Left colon (tissue), 2 donors: Measurements from ENCODE around the gene CASQ2. TPM values are rescaled to one million over a fixed set of nuclear protein-coding genes. Genes with fewer than 3 reads are reported as not detected.

Source experiments
- ATAC-seq: fragments of 200-7000 bp; cut with Tn5 transposase; one replicate; pipeline ENCODE4 v1.9.1; 2020; ENCODE audit warnings: mild to moderate bottlenecking, moderate library complexity
- DNase-seq, 2 donors: peaks; one replicate each; pipeline ENCODE4 v3.0.0-alpha.2; 2020
- intact Hi-C, 2 donors: fragments of 100-400 bp; cut with DNase I in 1 of 2; cut with micrococcal nuclease in 1 of 2; formaldehyde crosslinking; loops; one replicate each; pipeline versions ENCODE4 v1.11.2 to v1.14.0; 2022; cut with DNase I, micrococcal nuclease
- total RNA-seq, 2 donors: library from RNA; stranded (reverse); fragmentation: NEBNext Ultra II Directional; extraction: Animal tissue kit (Norgen Biotek cat#: 25700); gene quantifications; one replicate each; pipeline ENCODE4 v1.2.1, GENCODE V29; 2021
- donor health status: DM: no; HTN: no; CAD: no.
- donor health status: DM: yes; HTN: yes; CAD: no.

The CASQ2 gene
- total RNA-seq, 2 donors from 2014 or later, result 0.46 to 6.6 TPM

DNA sequence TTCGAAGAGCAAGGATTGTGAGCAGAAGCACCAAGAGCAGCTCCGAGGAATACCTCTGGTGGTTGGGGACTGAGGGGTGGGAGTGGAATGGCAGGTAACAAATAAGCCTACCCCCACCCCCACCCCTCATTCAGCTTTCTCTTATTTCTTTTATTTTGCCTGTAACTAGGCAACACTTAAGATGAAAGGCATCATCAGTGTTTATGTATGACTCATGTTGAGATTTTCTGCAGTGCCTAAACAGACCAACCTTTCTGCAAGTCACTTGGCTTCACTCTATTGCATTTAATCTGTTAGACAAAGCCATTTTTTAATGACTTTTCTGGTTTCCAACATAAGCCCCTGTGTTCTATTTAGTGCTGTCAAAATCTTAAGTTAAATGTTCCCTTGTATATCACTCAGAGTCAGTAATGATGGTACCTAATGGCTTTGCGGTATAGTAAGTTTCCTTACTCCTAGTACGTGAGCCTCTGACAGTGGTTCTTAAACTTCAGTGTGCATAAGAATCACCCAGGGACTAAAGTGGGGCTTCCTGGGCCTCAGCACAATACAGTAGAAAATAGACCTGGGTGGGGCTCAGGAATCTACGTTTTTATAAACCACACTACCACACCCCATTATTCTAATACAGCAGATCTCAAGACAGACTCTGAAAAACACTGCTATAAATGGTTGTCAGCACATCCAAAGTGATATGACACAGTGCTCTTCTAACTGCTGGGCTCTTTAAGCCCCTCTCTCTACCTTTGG lies 19.9 kb downstream of the CASQ2 start:
- ATAC-seq, result no peak
- no peak for DNase-seq
- intact Hi-C loops, result no loop called here

DNA sequence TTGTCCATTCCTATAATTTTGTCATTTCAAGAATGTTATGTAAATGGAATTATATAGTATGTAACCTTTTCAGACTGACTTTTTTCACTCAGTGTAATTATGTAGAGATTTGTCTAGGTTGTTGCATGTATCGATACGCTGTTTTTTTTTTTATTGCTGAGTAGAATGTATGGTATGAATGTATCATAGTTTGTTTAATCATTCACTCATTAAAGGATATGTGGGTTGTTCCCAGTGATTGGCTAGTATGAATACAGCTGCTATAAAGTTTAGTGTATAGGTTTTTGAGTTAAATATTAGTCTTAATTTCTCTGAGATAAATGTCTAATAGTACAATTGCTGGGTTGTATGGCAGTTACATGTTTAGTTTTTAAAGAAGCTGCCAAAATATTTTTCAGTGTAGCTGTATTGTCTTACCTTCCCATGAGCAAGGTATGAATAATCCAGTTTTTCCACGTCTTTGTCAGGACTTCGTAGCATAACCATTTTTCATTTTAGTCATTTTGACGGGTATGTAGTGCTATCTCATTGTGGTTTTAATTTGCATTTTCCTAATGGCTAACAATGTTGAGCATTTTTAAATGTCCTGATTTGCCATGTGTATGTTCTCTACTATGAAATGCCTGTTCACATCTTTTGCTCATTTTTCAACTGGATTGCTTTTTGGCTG lies 22.4 kb downstream of the CASQ2 start:
- ATAC-seq (no peak), DNase-seq (no peak)
- intact Hi-C loops, result no loop called here

DNA sequence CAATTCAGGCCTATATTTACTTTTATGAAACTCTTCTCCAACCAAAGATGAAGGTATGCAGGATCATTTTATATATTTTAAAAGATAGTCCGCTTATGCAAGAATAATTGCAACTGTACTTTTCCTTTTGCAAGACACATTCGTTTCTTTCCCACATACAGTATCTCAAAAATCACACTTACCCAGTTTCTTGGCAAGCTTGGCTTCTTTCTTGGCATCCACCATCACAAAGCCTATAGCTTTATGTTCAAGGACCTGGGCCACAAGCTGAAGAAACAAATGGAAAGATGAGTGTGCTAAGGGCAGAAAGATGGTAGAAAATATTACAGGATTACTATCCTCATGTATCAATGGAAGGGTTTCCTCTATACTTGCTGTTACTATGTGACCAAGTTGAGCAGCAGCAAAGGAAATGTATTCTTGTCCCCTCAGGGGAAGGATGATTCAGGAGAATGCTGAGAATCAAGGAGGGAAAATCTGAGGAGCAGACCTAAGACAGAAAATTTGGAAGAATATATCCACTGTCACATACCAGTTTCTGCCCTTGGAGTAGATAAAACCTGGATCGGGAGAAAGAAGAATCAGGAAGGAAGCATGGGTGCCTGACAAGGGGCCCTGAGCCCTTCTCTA lies 23.8 kb downstream of the CASQ2 start:
- no peak for ATAC-seq
- DNase-seq, result no peak
- intact Hi-C loops, result no loop called here

DNA sequence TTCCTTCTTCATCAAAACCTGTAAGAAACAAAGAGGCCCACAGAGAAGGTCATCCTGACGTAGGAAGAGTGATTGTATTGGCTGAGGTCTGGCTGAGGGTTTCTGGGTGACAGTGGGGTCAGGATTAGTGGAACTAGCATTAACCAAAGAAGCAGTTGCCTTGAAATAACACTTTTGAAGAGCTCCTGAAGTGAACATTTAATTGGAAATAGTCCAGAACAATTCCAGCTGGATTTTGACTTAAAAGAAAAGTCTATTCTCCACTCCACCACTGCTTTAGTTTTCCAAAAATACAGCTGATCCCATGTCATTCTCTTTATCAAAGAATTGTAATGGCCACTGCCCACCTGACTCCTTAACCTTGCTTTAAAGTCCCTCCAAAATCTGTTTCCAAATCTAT lies 27.7 kb downstream of the CASQ2 start:
- DNase-seq (no peak), ATAC-seq (no peak)
- intact Hi-C loops, result no loop called here

DNA sequence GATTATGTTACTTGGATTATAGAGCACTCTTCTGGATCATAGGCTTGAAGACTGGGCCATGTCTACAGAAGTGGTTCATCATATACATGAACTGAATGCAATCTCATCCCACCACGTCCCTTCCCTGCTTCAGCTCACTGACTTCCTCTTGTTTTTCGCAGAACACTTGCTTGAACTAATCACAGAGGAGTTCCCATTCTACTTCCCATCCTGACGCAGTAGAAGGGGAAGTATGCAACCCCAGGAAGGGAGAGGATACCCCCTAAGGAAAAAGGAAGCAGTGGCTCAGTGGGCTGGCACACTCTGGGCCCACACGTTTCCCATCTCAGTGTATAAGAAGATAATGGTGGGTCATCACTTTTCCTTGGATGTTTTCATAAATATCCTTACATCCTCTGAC lies 36.2 kb downstream of the CASQ2 start:
- intact Hi-C loops, result no loop called here
- no peak for ATAC-seq
- DNase-seq, result no peak

DNA sequence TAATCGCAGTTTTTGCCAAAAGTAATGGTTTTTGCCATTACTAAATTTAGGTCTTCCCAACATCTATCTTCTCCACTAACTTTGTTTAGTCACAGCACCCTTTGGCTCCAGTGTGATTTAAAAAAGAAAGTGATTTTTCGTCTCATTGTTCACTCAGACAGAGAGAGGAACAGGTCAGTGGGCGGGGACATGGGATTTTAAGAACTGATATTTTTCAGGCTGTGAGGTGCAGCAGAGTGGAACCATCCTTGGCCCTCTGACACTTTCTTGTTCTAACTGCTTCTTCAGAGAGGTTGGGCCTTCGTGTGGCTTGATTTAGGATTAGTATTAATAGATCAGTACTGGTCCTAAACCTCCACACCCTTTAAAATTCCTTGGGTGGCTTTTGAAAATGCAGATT lies 38.8 kb downstream of the CASQ2 start:
- intact Hi-C loops, result no loop called here
- no peak for DNase-seq
- no peak for ATAC-seq

DNA sequence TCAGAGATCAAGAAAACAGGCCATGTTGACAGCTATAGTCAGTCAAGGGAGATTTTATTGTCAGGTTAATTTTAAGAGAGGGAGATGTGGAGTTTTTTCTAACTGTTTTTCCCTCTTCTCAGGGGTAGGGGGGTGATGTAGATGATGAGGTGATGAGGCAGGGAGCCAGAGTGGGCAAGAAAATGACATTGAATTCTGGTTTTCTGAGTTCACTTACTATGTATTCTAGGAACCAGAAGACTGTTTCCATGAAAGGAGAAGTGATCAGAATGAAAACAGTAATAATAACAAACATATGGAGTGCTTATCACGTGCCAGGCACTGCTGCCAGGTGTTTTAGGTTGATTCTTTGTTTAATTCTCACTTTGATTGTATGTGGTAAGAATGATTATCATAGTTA lies 40.2 kb downstream of the CASQ2 start:
- no peak for ATAC-seq
- intact Hi-C loops, result no loop called here

DNA sequence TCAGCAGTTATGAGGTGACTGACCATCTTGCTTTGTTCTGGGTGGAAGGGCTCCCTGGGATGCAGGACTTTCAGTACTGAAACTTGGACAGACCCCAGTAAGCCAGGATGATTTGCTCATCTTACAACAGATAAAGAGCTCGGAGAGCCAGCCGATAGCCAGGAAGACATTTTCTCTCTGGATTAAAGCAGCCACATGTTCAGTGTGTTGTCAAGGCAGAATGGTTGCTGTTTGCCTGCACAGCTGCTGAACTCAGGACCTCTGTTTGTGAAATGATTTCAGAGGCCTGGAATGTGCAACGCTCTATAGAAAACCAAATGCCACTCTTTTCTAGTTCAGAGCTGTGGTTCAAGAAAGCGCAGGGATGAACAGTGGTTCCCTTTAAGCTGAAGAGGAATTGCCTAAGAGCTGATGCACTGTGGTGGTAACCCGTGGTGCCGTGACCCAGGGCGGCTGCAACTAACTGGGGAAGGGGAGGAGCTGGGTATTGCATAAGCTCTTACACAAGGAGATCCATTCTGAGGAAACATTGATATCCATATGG lies 40.7 kb downstream of the CASQ2 start:
- intact Hi-C loops, result no loop called here
- peak; percentile 35 to 63 for DNase-seq
- ATAC-seq, result no peak

More for the DNA sequence above, 40.2 kb downstream of the CASQ2 start:
- DNase-seq, result no peak

DNA sequence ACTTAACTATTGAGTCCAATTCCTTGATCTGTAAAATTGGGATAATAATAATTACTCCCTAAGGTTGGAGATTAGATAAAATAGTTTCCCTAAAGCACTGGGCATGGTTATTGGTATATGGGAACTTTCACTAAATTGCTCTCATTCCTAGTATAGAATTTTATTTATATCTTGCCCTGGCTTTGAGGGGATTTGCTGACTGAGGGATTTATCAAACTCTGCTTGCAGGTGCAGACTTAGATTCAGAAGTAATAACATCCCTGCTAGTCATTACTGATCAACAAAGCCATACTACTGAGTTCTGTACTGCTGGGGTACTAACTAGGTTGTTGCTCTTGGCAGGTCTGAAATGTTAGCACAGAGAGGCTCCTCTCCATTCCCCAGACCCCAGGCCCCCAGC lies 41.9 kb downstream of the CASQ2 start:
- DNase-seq, result no peak
- intact Hi-C loops, result no loop called here
- no peak for ATAC-seq

DNA sequence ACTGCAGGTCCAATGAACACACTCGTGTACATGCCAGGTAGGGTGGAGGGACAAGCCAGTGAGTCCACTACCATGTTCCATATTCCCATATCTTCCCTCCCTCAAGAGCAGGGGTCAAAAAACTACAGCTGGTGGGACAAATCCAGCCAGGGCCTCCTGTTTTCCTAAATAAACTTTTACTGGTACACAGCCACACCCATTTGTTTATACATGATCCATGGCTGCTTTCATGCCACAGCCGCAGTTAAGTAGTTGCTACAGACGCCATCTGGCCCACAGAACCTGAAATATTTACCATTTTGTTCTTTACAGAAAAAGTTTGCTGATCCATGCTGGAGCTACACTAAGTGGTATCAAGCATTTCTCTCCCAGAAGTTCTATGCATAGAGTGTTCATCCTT lies 42.4 kb downstream of the CASQ2 start:
- DNase-seq, result no peak
- ATAC-seq, result no peak

DNA sequence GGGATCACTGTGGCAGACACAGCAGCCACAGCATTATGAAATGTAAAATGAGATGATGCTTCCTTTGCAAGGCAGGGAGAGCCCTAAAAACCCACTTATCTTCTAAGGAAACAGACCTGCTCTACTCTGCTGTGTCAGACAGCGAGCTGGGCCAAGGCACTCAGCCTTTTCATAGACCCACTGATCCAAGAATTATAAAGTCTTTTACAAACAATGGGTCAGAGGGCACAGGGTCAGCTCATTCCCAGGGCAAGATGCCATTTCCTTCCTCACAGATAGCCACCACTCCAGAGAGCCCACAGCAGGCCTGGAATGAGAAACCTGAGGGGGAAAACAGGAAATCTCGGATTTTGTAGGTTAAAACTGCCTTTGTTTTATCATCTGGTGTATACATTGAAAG lies 42.9 kb downstream of the CASQ2 start:
- intact Hi-C loops, result no loop called here
- no peak for ATAC-seq
- DNase-seq, result no peak

More for the DNA sequence above, 42.4 kb downstream of the CASQ2 start:
- intact Hi-C loops, result no loop called here

DNA sequence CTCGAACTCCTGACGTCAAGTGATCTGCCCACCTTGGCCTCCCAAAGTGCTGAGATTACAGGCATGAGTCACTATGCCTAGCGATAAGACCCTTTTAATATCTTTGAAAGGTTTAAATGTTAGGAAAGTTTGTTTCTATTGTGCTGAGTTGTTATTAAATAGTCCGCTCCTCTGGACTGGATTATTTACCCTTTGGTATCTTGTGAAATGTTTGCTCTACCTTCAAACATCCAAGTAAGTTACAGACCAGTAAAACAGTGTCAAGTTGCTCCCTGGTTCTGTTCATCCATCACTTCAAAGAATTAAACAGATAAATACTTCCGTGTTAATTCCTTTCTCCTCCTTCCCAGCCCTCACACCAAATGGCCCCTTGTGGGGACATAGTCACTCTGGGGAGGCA lies 44.8 kb downstream of the CASQ2 start:
- no peak for DNase-seq
- intact Hi-C loops, result no loop called here
- ATAC-seq, result no peak

DNA sequence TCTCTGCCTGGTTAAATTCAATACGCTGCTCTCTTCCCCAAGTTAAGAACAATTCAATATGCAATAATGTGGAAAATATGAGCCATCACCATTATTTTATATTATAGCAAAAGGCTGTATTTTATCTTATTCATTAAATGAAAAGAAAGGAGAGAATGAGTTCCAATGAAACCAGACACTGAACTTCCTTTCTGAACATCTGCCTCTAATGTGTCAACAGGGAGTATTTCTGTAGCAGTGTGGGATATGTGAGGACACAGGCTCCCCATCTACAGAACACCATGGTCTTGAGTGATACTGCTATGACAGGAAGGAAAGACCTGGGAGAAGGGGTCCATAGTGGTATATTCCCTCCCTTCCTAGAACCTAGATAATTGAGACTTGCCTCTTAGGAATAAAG lies 46.3 kb downstream of the CASQ2 start:
- ATAC-seq (no peak), DNase-seq (no peak)
- intact Hi-C loops, result no loop called here

DNA sequence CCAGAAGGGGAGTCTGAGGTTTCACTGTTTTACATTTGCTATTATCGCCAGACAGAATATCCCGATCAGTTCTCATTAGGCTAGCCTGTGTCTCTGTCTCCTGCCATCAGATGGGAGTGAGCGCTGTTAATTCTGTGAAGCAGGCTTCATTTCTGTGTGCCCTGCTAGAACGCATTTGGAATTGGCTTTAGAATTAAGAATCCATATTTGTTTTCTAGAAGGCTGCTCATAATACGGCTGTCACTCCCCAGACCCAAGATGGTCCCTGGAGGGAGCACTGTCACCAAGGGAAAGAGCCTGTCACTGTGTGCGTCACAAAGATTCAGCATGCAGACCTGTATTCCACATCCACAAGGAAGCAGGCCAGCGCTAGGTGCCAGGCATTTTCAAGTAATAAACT lies 49.2 kb downstream of the CASQ2 start:
- DNase-seq (no peak), ATAC-seq (no peak)
- intact Hi-C loops, result loop anchor here in 1 of 2 donors (5.0 kb wide), 1 partner anchor 43 kb away; no protein-coding TSS in a partner anchor

DNA sequence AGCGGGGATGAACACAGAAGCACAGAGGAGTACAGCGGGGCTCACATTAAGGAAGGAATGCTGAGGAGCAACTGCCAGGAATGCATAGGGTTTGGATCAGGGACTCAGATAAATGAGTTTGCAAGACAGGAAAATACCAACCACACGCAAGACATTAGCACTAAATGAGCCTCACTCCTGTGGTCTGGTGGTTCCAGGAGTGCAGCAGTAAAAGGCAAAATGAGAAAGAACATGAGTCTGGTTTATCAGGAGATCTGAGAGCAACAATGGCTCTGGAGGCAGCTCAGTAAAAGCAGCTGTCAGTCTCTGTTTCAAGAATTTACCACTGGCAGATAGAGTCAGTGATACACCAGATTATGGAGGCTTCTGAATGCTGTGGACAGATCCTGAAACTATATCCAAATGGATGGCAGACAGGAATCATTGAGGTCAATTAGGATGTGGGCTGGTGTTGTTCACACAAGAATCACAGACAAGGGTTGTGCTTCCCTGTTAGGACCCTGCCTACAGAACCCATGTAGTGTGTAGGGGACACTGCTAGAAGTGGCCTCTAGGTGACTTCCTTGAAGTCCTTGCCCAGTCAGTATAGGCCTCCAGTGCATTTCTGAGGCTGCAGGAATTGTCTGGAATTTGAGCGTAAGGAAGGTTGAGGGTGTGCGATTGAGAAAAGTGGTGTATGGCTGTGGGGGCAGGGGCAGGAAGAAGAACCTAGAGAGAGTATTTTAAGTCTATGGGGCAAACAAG lies 50.3 kb downstream of the CASQ2 start:
- intact Hi-C loops, result loop anchor here in 1 of 2 donors (5.0 kb wide), 1 partner anchor 44 kb away; no protein-coding TSS in a partner anchor
- ATAC-seq (no peak), DNase-seq (no peak)

DNA sequence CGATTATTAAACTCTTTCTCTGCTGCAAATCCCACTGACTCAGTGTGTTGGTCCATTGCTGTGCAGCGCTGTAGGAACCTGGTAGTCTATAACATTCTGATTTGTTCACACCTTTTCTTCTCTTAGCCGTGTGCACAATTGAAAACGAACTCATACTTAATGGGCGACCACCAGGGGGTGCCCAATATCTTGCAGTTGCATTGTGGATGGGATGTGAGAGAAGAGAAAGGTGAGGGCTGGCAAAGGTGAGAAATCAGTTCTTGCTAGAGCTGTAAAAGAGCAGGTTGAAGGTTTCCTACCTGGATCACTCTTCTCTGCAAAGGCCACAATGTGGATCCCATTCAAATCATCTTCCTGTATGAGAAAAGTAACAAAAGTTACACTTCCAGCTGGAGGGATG lies 51.0 kb downstream of the CASQ2 start:
- ATAC-seq (peak; percentile 36), DNase-seq (peak in 1 of 2 donors; percentile 59)
- intact Hi-C loops, result loop anchor here in 1 of 2 donors (5.0 kb wide), 1 partner anchor 45 kb away; no protein-coding TSS in a partner anchor

DNA sequence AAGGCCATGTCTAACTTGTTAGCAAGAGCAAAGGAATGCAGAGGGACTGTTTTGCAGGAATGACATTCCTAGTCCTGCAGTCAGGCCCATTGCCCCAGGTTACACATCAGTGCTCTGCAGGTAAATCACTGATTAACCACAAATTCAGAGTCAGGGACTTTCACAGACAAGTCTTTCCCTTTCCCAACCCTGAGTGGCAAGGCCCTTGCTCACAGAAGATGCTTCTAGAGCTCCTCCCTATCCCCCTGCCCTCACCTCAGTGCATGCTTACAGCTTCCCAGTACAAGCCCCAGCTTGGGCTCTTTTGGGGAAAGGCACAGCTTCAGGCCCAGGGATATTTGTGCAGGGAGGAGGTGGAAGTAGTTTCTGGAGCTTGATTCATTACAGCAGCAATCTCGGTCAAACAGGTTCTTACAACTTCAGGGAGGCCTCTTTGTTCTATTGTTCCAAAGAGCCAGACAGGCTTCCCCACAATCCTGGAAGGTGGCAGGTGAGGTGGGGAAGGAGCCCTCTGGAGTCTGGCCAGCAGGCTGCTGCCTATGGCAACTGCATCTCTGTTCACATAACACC lies 53.9 kb downstream of the CASQ2 start:
- DNase-seq (peak; percentile 51 to 66), ATAC-seq (peak; percentile 87)
- intact Hi-C loops, result loop anchor here in 1 of 2 donors (5.0 kb wide), 1 partner anchor 48 kb away; no protein-coding TSS in a partner anchor

DNA sequence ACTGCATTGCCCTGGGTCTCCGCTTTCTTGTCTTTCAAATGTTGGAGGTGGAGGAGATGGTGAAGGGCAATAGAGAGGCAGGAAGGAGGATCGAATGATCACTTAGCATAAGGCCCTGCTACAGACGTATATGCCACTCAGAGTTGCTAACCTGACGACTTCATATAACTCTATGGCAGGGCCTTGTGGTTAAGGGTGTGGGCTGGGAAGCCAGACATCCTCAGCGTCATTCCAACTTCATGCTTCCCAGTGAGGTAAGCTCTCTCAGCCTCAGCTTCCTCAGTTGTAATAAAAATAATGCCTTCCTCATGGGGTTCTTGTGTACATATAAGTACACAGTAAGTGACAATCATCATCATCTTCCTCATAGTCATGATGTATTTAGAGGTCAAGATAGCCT lies 54.6 kb downstream of the CASQ2 start:
- no peak for ATAC-seq
- intact Hi-C loops, result no loop called here

More for the DNA sequence above, 54.6 kb downstream of the CASQ2 start:
- DNase-seq, result no peak
